ENCODE data around the gene TNNT2. TPM values are rescaled to one million over a fixed set of nuclear protein-coding genes. Genes with fewer than 3 reads are reported as not detected.

Gene TNNT2
- total and polyA plus RNA-seq, 2 donors (not counting 3 experiments of a cell fraction or from before 2014, with no cell fraction given), result not detected

DNA sequence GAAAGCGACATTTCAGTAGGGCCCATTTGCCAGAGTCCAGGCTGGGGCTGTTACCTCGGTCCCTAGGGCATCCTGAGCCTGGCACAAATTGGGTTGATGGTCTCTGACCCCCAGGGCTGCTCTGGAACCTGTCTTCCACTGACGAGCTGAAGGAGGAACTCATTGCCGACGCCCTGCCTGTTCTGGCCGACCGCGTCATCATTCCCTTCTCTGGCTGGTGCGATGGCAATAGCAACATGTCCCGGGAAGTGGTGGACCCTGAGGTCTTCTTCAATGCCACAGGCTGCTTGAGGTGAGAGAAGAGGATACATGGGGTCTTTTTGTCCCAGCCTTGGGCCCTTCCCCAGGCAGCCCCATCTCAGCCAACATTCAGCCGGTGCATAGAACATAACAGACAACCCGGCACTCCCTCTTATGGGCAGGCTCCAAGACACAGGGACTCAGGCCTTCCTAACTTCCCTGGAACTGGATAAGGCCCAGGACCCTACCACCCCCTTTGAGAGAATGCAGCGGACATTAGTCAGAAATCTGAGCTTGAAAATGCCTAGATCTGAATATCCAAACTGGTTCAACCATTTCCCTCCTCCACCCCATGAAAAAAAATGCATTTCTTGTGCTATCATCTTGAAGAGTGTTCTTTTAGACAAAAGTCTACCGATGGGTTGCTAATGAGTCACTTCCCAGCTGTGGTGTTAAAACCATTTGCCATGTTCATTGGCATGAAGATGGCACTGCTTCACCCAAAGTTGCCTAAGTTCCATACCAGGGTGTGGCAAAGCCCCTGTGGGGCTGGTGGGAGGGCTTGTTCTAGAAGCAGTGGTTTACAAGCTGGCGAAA is 58.8 kb downstream of the TNNT2 start:
- Histone ChIP-seq H3K79me2 (ENCODE audit: control insufficient read depth, insufficient read depth, low read length) (no peaks in the 10 kb centered on the region), H3K9me3 (replicated peaks; ENCODE audit: control insufficient read depth, insufficient read depth, low read length) (no peaks in the 10 kb centered on the region), H3K27ac (ENCODE audit: insufficient read depth, low read depth, low read length) (no peak overlapping the region), H3K36me3 (ENCODE audit: control insufficient read depth in 2 of 2, extremely low read depth in 1 of 2, insufficient read depth in 2 of 2, low read length in 2 of 2) (no peaks in the 10 kb centered on the region), H3K27me3 (ENCODE audit: control insufficient read depth in 2 of 2, insufficient read depth in 2 of 2, low read length in 2 of 2) (no peaks in the 10 kb centered on the region), H3K4me3 (replicated peaks in 1 of 3; ENCODE audit: insufficient read depth in 1 of 3, low read depth in 1 of 3, low read length in 3 of 3) (no peak overlapping the region), H3K9me1 (replicated peaks; ENCODE audit: control insufficient read depth, extremely low read depth, insufficient read depth, low read length) (no peaks in the 10 kb centered on the region), H4K20me1 (replicated peaks; ENCODE audit: control insufficient read depth, extremely low read depth, insufficient read depth, low read length) (no peaks in the 10 kb centered on the region), H3K4me2 (ENCODE audit: insufficient read depth, low read length) (no peak overlapping the region), H3K9ac (replicated peaks; ENCODE audit: extremely low read depth, insufficient read depth, low read length) (no peak overlapping the region), H3K4me1 (ENCODE audit: control insufficient read depth, extremely low read depth, insufficient read depth, low read length) (no peaks in the 10 kb centered on the region), H2AFZ (ENCODE audit: low read depth, low read length) (no peak overlapping the region)
- dilution Hi-C loops (cut with MboI; ENCODE audit: extremely low pct_ligation_motif_present, low sequenced_read_pairs), result no loop called here
- FAIRE-seq, result no peak
- TF ChIP-seq POLR2A (IDR thresholded peaks at IDR 0.05; ENCODE audit: low read depth, low read length), result no peak
- BruUV-seq (replicated peaks), result no TSS peak
- ChIA-PET POLR2A (no interaction called here), CTCF (interaction anchor here (1.4 kb wide), 1 partner anchor 28 kb away, joined by 5 read pairs; no protein-coding TSS in a partner anchor)
- intact Hi-C loops (cut with micrococcal nuclease), result no loop called here
- DNase-seq (ENCODE audit: low read depth, low spot score), result no peak

DNA sequence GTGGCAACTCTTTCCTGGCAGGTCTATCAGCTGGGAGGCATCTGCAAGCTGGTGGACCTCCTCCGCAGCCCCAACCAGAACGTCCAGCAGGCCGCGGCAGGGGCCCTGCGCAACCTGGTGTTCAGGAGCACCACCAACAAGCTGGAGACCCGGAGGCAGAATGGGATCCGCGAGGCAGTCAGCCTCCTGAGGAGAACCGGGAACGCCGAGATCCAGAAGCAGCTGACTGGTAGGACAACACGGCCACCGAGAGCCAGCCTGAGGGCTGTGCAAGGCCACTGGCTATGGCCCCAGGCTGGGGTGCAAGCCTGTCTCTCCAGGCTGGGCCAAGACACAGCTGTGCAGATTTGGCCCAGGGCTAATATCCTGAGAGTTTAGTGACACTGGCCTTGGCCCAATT is 59.9 kb downstream of the TNNT2 start:
- Histone ChIP-seq H3K27ac (ENCODE audit: insufficient read depth, low read depth, low read length) (no peak overlapping the region), H3K4me3 (replicated peaks in 1 of 3; ENCODE audit: insufficient read depth in 1 of 3, low read depth in 1 of 3, low read length in 3 of 3) (no peak overlapping the region), H3K4me2 (ENCODE audit: insufficient read depth, low read length) (no peak overlapping the region), H4K20me1 (replicated peaks; ENCODE audit: control insufficient read depth, extremely low read depth, insufficient read depth, low read length) (no peaks in the 10 kb centered on the region), H3K27me3 (ENCODE audit: control insufficient read depth in 2 of 2, insufficient read depth in 2 of 2, low read length in 2 of 2) (no peaks in the 10 kb centered on the region), H3K36me3 (ENCODE audit: control insufficient read depth in 2 of 2, extremely low read depth in 1 of 2, insufficient read depth in 2 of 2, low read length in 2 of 2) (no peaks in the 10 kb centered on the region), H3K9me1 (replicated peaks; ENCODE audit: control insufficient read depth, extremely low read depth, insufficient read depth, low read length) (no peaks in the 10 kb centered on the region), H3K9ac (replicated peaks; ENCODE audit: extremely low read depth, insufficient read depth, low read length) (no peak overlapping the region), H3K79me2 (ENCODE audit: control insufficient read depth, insufficient read depth, low read length) (no peaks in the 10 kb centered on the region), H2AFZ (ENCODE audit: low read depth, low read length) (no peak overlapping the region), H3K9me3 (replicated peaks; ENCODE audit: control insufficient read depth, insufficient read depth, low read length) (no peaks in the 10 kb centered on the region), H3K4me1 (ENCODE audit: control insufficient read depth, extremely low read depth, insufficient read depth, low read length) (no peaks in the 10 kb centered on the region)
- ChIA-PET CTCF (interaction anchor here (1.1 kb wide), 1 partner anchor 31 kb away, joined by 3 read pairs; no protein-coding TSS in a partner anchor), POLR2A (no interaction called here)
- TF ChIP-seq, protein P1, sequence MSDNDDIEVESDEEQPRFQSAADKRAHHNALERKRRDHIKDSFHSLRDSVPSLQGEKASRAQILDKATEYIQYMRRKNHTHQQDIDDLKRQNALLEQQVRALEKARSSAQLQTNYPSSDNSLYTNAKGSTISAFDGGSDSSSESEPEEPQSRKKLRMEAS (IDR thresholded peaks at IDR 0.05; ENCODE audit: insufficient read depth, insufficient read length), result no peak
- TF ChIP-seq EZH2 (IDR thresholded peaks at IDR 0.05; ENCODE audit: borderline replicate concordance, low read depth, low read length, severe bottlenecking) (no peak), POLR2A (IDR thresholded peaks at IDR 0.05; ENCODE audit: low read depth, low read length) (no peak), FOS (IDR thresholded peaks at IDR 0.05; ENCODE audit: borderline replicate concordance, insufficient read depth, low read length) (no peak), POLR2AphosphoS5 (IDR thresholded peaks at IDR 0.05; ENCODE audit: insufficient read depth, low read depth, low read length) (no peak), JUN (IDR thresholded peaks at IDR 0.05; ENCODE audit: borderline replicate concordance, insufficient read depth, insufficient read length, low read depth) (no peak), GATA2 (IDR thresholded peaks at IDR 0.05; ENCODE audit: insufficient read depth, insufficient read length, low read depth, low read length) (no peak), MYC (IDR thresholded peaks at IDR 0.05; ENCODE audit: low read depth, low read length) (no peak)
- TF ChIP-seq, protein P2, sequence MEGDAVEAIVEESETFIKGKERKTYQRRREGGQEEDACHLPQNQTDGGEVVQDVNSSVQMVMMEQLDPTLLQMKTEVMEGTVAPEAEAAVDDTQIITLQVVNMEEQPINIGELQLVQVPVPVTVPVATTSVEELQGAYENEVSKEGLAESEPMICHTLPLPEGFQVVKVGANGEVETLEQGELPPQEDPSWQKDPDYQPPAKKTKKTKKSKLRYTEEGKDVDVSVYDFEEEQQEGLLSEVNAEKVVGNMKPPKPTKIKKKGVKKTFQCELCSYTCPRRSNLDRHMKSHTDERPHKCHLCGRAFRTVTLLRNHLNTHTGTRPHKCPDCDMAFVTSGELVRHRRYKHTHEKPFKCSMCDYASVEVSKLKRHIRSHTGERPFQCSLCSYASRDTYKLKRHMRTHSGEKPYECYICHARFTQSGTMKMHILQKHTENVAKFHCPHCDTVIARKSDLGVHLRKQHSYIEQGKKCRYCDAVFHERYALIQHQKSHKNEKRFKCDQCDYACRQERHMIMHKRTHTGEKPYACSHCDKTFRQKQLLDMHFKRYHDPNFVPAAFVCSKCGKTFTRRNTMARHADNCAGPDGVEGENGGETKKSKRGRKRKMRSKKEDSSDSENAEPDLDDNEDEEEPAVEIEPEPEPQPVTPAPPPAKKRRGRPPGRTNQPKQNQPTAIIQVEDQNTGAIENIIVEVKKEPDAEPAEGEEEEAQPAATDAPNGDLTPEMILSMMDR (IDR thresholded peaks at IDR 0.05; ENCODE audit: extremely low read depth in 1 of 2, insufficient read depth in 1 of 2, low read depth in 1 of 2, low read length in 2 of 2), result no peak
- no peak for DNase-seq (ENCODE audit: low read depth, low spot score)
- FAIRE-seq, result no peak
- intact Hi-C loops (cut with micrococcal nuclease) (no loop called here), dilution Hi-C loops (cut with MboI; ENCODE audit: extremely low pct_ligation_motif_present, low sequenced_read_pairs) (no loop called here)
- BruUV-seq (replicated peaks), result no TSS peak

Data from endothelial cell of umbilical vein (primary cell).